BLaER1 (cell line): ENCODE results near the gene CDC42SE2.

ENCODE experiments used
- H3K27ac ChIP-seq: shearing (Covaris generic); formaldehyde crosslinking; 2 replicates; pipeline ENCODE4 v1.8.1; 2022
- H3K27me3 ChIP-seq: shearing (Covaris generic); formaldehyde crosslinking; 2 replicates; pipeline ENCODE4 v1.8.1; 2022
- H3K36me3 ChIP-seq: shearing (Covaris generic); formaldehyde crosslinking; 2 replicates; pipeline ENCODE4 v1.8.1; 2022
- H3K4me1 ChIP-seq: shearing (Covaris generic); formaldehyde crosslinking; 2 replicates; pipeline ENCODE4 v1.8.1; 2022
- H3K4me2 ChIP-seq: shearing (Covaris generic); formaldehyde crosslinking; 2 replicates; pipeline ENCODE4 v1.8.1; 2022
- H3K4me3 ChIP-seq: shearing (Covaris generic); formaldehyde crosslinking; 2 replicates; pipeline ENCODE4 v1.8.1; 2022
- H3K9ac ChIP-seq: shearing (Covaris generic); formaldehyde crosslinking; 2 replicates; pipeline ENCODE4 v1.8.1; 2022
- H3K9me3 ChIP-seq: shearing (Covaris generic); formaldehyde crosslinking; 2 replicates; pipeline ENCODE4 v1.8.1; 2022
- H4K20me1 ChIP-seq: shearing (Covaris generic); formaldehyde crosslinking; 2 replicates; pipeline ENCODE4 v1.8.1; 2022
- Cebpa-rat ChIP-seq: shearing (Covaris generic); IDR thresholded peaks from 2 replicates; pipeline ENCODE4 v1.8.1; 2022

Gene CDC42SE2

GRCh38 chr5:131263648-131264450 is at the start of gene CDC42SE2:
Gene CDC42SE2, plus strand, starts transcription at chr5:131264053. Its CDS starts 95,441 bp downstream, at chr5:131359494.
- H3K9me3 ChIP-seq, result no peaks in the 10 kb centered on the region
- H4K20me1 ChIP-seq, result peaks cover 18% of the 10 kb centered on the region
- peak within 1 kb of the TSS; percentile 86 for H3K4me2 ChIP-seq
- TF ChIP-seq Cebpa-rat, result no peak
- peak within 1 kb of the TSS; percentile 95 for H3K9ac ChIP-seq
- H3K36me3 ChIP-seq, result peaks cover 3% of the 10 kb centered on the region; the same call in 1 of the 2 replicates
- H3K4me1 ChIP-seq, result peaks cover 45% of the 10 kb centered on the region
- peak within 1 kb of the TSS; percentile 98 for H3K27ac ChIP-seq
- H3K27me3 ChIP-seq, result no peaks in the 10 kb centered on the region
- H3K4me3 ChIP-seq, result peak within 1 kb of the TSS; percentile 82

- Histone ChIP-seq H3K27ac (peak overlapping the region; percentile 52), H3K4me1 (peaks cover 37% of the 10 kb centered on the region), H4K20me1 (no peaks in the 10 kb centered on the region), H3K9ac (peak overlapping the region; percentile 30; the same call in 1 of the 2 replicates), H3K9me3 (no peaks in the 10 kb centered on the region), H3K36me3 (no peaks in the 10 kb centered on the region), H3K27me3 (no peaks in the 10 kb centered on the region), H3K4me2 (peak overlapping the region; percentile 58), H3K4me3 (no peak overlapping the region)
- no peak for TF ChIP-seq Cebpa-rat
Measured at GRCh38 chr5:131214609-131215227, 49.1 kb upstream of the CDC42SE2 start.

GRCh38 chr5:131217791-131218190 is 46.1 kb upstream of the CDC42SE2 start:
- Histone ChIP-seq H3K9me3 (no peaks in the 10 kb centered on the region), H3K4me1 (peaks cover 16% of the 10 kb centered on the region), H3K4me2 (no peak overlapping the region), H4K20me1 (no peaks in the 10 kb centered on the region), H3K4me3 (no peak overlapping the region), H3K27ac (no peak overlapping the region), H3K27me3 (no peaks in the 10 kb centered on the region), H3K36me3 (no peaks in the 10 kb centered on the region), H3K9ac (no peak overlapping the region)
- no peak for TF ChIP-seq Cebpa-rat

DNA sequence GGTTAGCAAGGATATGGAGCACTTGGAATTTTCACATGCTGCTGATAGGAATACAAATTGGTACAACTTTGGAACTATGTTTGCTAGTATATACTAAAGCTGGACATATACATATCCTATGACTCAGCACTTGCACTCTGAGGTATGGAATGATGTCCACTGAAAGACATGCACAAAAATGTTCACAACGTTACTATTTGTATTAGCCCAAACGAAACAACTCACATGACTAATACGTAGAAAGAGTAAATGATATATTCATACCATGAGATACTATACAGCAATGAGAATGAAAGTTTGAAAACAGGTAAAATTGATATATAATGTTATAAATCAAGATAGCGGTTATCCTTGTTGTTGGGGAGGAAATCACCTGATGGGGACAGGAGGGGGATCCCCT is 45.5 kb upstream of the CDC42SE2 start:
- no peak overlapping the region for H3K27ac ChIP-seq
- no peak overlapping the region for H3K9ac ChIP-seq
- H3K36me3 ChIP-seq, result no peaks in the 10 kb centered on the region
- no peak overlapping the region for H3K4me2 ChIP-seq
- no peaks in the 10 kb centered on the region for H3K9me3 ChIP-seq
- H3K4me3 ChIP-seq, result no peak overlapping the region
- no peak for TF ChIP-seq Cebpa-rat
- H4K20me1 ChIP-seq, result no peaks in the 10 kb centered on the region
- no peaks in the 10 kb centered on the region for H3K27me3 ChIP-seq
- H3K4me1 ChIP-seq, result peaks cover 16% of the 10 kb centered on the region

GRCh38 chr5:131220566-131220965 is 43.3 kb upstream of the CDC42SE2 start:
- no peak overlapping the region for H3K4me3 ChIP-seq
- no peaks in the 10 kb centered on the region for H3K9me3 ChIP-seq
- no peak overlapping the region for H3K27ac ChIP-seq
- H3K4me2 ChIP-seq, result no peak overlapping the region
- no peak for TF ChIP-seq Cebpa-rat
- H3K9ac ChIP-seq, result no peak overlapping the region
- no peaks in the 10 kb centered on the region for H3K36me3 ChIP-seq
- no peaks in the 10 kb centered on the region for H3K4me1 ChIP-seq
- no peaks in the 10 kb centered on the region for H4K20me1 ChIP-seq
- H3K27me3 ChIP-seq, result no peaks in the 10 kb centered on the region

- Histone ChIP-seq H3K9me3 (no peaks in the 10 kb centered on the region), H3K4me3 (no peak overlapping the region), H3K4me1 (no peaks in the 10 kb centered on the region), H4K20me1 (no peaks in the 10 kb centered on the region), H3K27me3 (no peaks in the 10 kb centered on the region), H3K36me3 (no peaks in the 10 kb centered on the region), H3K27ac (no peak overlapping the region), H3K9ac (no peak overlapping the region), H3K4me2 (no peak overlapping the region)
- TF ChIP-seq Cebpa-rat, result no peak
Measured at GRCh38 chr5:131221008-131221703, 42.7 kb upstream of the CDC42SE2 start.

DNA sequence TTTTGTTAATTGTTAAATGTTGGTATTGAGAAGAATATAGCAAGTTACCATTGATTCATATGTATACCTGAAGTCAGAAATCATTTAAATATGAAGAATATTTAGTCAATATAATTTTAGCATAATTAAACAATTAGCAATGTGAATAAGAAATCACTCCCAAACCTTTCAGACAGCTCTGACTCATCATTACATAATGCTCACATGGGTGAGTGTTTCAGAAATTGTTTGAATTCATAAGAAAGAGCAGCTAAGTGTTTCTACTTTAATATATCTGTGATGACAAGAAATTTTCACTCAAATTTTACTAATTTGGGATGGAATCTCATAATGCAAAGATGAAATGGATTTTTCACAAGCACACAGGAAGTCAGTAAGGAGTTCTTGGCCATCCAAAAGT is 42.0 kb upstream of the CDC42SE2 start:
- H3K9me3 ChIP-seq, result no peaks in the 10 kb centered on the region
- no peak overlapping the region for H3K4me2 ChIP-seq
- H3K9ac ChIP-seq, result no peak overlapping the region
- H3K27me3 ChIP-seq, result no peaks in the 10 kb centered on the region
- H3K4me3 ChIP-seq, result no peak overlapping the region
- no peaks in the 10 kb centered on the region for H3K4me1 ChIP-seq
- no peaks in the 10 kb centered on the region for H3K36me3 ChIP-seq
- H4K20me1 ChIP-seq, result no peaks in the 10 kb centered on the region
- no peak overlapping the region for H3K27ac ChIP-seq
- TF ChIP-seq Cebpa-rat, result no peak

DNA sequence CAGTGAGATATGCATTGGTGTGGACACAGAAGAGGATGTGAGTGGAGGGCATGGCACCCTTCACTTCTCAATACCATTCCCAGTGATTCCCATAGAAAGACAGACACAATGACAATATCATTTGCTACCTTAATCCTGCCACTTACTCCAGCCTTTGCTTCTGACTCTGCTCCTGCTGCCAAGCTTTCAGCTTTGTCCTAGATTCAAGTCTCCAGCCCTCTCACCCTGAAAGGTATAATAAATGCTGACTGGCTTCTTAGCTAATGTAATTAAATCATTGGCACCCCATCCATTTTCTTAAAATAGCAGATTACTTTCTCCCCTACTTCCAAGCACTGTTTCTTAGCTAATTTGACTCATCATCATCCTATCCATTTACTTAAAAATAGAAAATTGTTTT is 41.1 kb upstream of the CDC42SE2 start:
- H3K9me3 ChIP-seq, result no peaks in the 10 kb centered on the region
- H3K4me3 ChIP-seq, result no peak overlapping the region
- H3K4me1 ChIP-seq, result no peaks in the 10 kb centered on the region
- no peaks in the 10 kb centered on the region for H4K20me1 ChIP-seq
- no peak for TF ChIP-seq Cebpa-rat
- H3K27ac ChIP-seq, result no peak overlapping the region
- no peaks in the 10 kb centered on the region for H3K36me3 ChIP-seq
- H3K4me2 ChIP-seq, result no peak overlapping the region
- H3K27me3 ChIP-seq, result no peaks in the 10 kb centered on the region
- H3K9ac ChIP-seq, result no peak overlapping the region

DNA sequence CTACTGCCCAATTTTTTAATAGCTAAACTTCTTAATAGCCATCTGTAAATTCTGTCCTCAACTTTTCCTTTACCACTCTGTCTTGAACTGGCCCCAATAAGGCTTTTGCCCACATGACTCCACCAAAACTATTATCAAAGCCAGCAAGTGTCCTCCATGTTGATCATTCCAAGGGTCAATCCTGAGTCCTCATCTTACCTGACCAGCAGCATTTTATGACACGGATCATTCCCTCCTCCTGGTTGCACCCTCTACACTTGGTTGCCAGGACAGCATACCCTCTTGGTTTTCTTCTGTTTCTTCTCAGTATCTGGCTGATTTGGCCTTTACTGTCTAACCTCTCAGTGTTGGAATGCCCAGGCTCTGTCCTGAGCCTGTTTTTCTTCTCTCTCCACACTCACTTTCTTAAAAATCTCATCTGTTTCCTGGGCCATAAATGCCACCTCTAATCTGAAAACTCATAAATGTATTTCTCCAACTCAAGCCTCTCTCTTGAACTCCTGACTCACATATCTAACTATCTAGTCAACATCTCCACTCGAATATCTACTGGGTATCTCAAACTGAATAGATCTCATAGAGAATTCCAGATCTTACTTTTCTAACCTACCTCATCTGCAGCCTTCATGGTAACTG is 40.0 kb upstream of the CDC42SE2 start:
- H3K27ac ChIP-seq, result no peak overlapping the region
- 0 out of 2 replicates have a peak, but pooled peaks cover 4% of the 10 kb centered on the region for H3K4me1 ChIP-seq
- no peak overlapping the region for H3K4me3 ChIP-seq
- H3K36me3 ChIP-seq, result no peaks in the 10 kb centered on the region
- H3K9me3 ChIP-seq, result no peaks in the 10 kb centered on the region
- H3K4me2 ChIP-seq, result no peak overlapping the region
- TF ChIP-seq Cebpa-rat, result no peak
- no peaks in the 10 kb centered on the region for H4K20me1 ChIP-seq
- no peak overlapping the region for H3K9ac ChIP-seq
- no peaks in the 10 kb centered on the region for H3K27me3 ChIP-seq
